GM21723 (cell line): Measurements from ENCODE around the gene HOXA3.

Source experiments
- ATAC-seq: cut with Tn5 transposase; IDR thresholded peaks from one replicate; pipeline ENCODE4 v1.9.1; 2021; ENCODE audit warnings: mild to moderate bottlenecking, moderate library complexity; ENCODE audit not compliant: unreplicated experiment

The HOXA3 gene

DNA sequence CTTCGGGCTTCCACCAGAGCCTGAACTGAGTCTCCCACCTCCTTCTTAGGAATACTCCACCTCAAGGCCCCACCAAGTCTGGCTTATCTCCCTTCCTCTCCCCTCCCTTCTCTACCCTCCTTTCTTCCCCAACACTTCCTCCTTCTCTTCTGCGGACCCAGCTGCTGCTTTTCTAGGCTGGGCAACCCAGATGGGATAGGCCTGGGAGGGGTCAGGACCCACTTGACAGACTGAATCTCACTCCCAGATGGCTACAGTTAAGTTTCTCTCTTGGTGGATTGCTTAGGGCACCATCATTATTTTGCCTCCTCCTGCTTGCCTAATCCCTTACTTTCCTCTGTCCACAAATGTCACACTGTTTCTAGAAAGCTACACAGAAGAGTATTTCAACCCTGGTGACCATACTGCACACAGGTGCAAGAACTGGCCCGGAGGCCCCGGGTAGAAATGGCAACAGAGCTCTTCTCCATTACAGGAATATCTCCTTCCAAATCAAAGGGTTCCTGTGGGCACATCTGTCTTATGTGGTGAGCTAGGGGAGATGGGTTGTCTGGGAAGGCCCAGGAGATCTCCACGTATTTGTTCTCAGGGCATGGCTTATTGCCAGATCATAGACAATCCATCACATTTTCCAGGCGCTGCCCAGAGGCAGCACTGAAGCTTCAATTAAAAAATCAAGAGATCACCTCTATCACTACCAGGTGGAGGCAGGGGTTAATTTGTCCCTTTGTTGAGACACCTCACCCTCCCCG is 37.8 kb upstream of the HOXA3 start:
- ATAC-seq = no peak

DNA sequence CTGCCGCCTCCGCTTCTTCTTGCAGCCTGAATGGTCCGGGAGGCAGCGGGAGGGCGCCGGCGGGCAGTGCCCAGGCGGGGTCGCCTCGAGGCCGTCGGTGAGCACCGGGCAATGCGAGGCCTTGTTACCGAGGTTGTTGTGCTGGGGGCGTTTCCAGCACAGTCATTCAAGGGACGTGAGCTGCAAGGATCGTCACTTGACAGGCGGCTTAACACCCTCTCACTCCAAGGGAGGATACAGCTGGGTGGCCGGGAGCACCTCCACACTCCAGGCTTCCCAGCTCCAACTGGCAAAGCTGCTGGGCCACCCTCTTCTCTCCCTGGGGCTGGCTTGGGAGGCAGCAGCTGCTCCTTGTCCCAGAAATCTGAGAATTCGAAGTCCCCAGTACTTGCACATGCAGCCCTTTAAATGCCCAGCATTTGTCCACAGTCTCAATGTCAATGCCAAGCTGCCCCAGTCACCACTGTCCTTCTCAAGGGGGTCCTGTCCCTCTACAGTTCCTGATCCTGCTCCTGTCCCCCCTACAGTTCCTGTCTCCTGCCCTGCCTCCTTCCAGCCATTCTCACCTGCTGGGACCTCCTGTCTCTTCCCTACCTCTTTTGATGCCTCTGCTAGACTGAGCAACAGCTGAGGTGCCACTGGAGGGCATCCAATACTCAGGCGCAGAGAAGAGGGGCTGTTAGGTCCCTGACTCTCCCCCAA is 37.1 kb upstream of the HOXA3 start:
- no peak for ATAC-seq

DNA sequence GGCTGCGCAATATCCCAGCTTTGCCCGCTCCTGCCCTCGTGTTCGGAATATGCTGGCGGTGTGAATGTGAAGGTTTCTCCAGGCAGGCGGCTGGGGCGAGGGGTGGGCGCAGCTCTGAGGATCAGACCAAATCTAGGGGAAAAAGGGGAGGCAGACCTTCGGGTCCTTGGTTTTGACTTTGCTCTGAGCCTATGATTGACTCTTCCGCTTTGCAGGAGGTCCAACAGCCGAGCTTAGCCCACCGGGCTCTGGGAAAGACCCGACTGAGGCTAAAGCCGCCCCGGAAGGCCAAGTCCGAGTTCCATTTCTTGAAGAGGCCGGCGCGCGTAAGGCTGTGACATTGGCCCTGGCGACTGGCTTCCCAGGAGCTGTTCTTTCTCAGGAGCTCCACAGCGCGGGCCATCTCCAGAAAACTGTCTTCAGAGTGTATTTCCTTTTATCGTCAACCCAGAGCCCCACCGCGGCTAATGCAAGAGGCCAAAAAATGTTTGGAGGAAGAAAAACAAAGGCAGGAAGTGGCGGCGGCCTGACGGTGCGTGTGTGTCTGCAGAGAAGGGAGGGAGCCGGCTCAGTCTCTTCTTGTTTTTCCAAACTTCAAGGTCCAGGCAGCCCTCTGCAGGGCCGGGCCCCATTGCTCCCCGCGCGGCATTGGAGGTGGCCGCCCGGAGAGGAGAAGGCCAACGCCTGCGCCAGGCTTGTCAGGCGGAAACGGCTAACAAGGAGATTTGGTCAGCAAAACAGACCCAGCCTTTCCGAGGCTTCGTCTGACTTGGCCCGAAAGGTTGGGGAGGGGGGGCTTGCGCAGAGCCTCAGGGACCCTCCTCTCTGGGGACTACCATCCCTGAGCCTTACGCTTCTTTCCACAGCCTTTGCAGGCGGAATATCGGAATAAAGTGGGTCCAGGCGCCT is 36.3 kb upstream of the HOXA3 start:
- ATAC-seq = no peak

DNA sequence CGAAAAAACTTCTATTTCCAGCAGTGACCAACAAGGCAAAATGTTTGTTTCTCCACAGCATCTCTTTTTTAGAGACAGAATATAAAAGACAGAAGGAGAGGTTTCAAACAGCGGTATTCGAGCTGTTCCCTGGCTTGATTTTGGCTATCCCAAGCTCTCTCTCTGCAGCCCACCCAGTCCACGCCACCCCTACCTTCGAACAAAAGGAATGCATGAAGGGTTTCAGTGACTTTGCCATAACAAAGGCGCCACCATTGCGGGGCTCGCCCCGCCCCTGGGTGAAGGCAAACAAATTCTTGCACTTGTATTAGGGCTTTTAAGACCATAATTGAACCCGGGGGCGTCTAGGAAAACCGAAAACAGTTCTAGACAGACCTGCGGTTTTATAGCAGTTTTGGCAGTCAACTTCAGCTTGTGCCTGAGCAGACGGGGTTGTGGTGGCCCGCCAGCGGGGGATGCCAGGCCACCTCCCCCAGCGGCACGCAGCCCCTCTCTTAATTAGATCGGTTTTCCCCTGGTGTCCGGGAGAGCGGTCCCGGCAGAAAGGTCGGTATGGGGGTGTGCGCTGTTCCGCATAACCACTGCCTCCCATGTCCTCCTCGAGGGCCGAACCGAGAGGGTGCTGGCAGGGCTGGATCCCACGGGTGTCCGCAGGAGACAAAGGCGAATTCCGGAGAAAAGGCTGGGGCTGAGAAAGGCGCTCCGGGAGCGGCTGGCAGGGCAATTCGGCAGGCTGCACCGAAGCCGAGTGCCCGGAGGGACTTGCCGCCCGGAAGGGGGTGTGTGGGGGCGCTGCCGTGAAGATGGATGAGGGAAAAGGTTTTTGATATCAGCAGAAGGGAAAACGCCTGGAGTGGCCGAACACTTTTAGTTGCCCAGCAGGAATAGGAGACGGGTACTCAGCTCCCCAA is 35.3 kb upstream of the HOXA3 start:
- no peak for ATAC-seq

DNA sequence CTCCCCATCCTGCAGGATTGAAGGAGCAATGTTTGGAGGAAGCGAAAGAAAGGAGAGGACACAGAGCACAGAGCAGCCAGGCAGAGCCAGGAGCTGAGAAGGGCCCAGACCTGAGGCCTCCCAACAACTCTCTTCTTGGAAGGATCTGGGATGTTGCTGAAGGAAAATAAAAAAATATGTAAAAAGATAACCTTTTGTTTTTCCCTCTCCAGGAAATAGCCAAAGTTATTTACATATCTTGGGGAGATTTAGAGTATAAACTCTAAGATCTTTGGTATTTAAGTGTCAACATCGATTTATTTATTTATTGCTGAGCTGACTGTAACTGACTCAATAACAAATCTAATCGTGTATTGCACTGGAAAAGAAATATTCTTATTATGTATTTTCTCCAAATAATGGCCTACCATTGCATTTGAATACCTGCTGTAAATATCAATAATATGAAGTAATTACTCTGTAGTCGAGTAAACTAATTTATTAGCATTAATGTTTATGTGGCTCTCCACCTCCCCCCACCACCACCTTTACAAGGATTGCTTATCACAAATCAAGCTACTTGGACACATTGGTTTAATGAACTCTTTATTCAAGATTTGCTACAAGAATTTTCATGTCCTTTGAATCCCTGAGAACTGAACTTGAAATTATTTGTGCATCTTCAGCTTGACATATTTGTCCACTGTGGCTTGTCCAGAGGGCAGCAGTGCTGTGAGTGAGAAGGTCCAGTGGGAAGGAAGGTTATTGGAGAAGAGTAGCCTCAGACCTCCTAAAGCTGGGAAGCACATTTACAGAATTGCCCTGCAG is 34.5 kb upstream of the HOXA3 start:
- ATAC-seq = no peak

DNA sequence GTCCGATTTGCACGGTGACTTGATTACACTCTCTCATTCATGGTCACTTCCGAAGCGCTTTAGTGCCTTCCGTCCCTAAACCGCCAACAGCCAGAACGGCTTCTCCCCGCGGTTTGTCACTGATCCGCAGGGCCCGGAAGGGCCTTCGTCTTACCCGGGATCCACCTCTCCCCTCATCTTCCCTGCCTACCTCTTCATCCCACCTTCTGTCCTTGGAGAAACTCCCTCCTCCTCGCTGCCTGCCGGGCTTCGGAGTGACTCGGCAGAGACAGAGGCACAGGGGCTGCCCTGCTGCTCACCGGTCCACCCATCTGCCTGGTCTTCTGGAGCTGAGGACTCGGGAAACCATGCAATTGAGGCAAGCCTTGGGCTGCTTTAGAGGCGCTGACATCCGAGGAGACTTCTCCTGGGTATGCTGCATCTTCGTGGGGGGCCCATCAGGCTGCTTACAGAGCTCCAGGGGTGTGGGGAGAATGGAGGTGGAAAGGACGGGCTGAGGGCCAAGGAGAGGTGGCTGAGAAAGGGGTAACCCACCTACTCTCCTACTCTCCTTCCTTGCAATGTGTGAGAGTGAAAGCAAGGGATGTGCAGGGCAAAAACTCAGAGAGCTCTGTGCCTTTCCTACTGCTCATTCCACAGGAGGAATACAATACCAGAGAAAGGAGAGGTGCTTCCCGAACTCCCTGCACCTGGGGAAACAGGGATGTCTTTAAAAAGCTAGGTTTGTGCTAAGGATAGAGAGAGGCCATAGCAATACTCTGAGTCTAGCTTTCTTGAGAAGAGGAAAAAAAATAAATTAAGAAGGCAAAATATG is 33.7 kb upstream of the HOXA3 start:
- ATAC-seq = no peak

DNA sequence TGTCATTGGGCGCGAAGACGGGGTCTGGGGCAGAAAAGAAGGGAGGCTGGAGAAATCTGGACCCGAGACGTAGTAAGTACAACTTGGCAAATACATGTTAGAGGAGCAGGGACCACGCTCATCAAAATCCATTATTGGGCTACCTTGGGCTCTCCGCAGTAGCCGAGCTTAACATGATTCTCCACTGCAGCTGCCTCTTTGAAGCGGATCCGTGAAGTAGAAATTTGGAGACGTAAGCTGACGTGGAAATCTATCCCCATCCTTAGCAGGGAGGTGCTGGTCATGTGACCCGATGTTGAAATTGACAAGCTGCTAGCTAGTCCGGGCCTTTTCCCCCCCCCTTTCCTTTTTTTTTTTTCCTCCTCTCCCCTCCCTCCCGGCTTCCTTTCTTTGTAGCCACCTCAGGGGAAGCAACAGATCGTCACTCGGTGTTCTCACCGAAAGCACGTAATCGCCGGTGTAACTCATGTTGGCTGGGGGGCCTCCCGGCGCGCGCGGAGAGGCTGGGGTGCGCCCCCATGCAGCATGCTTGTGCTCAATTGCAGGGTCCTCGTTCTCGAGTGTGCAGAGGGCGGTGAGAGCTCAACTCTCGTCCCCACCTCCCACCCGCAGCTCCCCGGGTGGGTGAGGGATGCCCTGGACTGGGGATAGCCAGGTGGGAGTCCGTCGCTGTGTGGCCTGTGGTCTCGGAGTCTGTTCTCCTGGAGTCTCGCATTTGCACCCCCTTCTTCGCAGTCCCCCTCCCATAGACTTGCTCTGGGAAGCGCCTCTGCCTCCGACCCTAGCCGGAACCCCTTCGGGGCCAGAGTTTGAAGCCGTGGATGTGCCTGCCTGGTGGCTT is 32.9 kb upstream of the HOXA3 start, which contains the start of gene HOXA11:
Gene HOXA11, minus strand, starts transcription at position 220 of the 841 bp plus-strand sequence. Its CDS starts 88 bp downstream, at position 132.
- ATAC-seq = no peak

DNA sequence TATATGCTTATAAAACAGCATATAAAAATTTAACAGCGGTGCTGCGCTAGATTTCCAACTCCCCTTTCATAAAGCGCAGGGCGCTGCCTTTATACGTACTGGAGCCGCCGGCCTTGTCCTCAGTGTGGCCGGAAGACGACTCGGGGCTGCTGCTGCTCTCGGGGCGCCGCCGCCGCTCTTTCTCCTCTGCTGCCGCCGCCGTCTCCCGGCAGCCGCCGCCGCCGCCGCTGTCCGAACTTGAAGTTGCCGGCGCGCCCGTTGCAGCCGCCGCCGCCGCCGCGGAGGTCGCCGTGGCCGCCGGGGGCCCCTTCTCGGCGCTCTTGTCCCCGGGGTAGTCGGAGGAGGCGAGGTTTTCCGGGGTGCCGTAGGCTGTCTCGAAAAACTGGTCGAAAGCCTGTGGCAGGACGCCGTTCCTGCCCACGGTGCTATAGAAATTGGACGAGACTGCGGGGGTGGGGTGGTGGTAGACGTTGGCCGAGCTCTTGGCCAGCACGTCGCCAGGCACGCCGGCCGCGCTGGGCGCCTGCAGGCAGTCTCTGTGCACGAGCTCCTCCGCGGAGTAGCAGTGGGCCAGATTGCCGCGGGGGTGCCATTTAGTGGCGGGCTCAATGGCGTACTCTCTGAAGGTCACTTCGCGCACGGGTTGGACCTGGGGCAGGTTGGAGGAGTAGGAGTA is 32.1 kb upstream of the HOXA3 start:
- ATAC-seq = no peak

DNA sequence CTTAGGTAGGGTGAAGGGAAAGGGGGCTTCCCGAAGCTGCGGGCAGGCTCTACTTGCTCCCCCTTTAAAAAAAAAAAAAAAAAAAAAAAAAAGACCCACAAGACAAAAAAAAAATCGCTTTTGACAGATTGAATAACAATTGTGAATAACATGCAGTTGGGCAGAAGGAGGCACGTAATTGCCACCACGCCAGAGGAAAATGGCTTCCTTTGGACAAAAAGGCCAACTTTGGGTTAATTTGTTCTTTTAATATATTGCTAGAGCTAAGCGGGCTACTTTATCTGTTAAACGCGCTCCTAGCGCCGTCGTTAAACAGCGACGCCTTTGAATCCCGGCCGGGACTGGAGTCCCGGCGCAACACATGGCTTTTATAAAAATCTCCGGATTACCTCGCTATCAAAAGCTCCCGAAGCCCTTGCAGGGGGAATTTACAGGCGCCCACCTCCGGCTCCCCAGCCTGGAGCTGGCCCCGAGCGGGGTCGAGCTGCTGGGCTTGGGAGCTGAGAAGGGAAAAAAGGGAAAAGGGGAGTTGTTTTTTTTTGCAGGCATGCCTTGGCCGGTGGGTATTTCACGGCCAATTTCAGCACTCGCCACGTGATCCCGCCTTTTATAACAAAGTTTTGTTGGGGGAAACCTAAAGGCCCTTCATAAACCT is 31.4 kb upstream of the HOXA3 start:
- no peak for ATAC-seq

DNA sequence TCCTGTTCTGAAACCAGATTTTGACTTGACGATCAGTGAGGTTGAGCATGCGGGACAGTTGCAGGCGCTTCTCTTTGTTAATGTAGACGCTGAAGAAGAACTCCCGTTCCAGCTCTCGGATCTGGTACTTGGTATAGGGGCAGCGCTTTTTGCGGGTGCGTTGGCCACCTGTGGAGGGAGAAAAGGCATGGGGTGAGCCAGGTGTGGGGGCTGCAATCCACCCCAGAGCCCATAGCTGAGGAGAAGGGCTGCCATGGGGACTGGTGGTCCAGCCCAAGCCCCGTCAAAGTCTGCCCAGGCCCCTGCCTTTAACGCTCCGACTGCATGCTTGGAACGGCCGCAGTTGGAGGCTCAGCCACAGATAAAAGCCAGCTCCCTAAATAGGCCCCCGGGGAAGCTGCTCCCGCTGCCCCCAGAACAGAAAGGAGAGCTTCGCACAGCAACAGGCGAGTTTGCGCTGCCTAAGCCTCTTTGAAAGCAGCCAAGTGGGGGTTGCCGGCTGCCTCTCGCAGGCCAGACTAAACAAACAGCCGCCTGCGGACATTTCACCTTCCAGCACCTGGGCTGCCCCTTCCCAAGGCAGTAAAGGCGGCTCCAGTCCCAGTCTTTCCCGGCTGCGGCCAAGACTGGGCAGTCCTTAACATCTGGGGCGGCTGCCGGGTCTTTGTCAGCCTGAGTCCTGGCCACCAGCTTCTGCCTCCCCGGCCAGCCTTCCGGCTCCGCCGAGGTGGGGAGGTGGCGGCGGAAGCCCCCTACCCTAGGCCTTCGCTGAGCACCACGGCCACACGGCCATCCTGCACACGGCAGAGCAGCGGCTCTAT is 30.7 kb upstream of the HOXA3 start:
- no peak for ATAC-seq

DNA sequence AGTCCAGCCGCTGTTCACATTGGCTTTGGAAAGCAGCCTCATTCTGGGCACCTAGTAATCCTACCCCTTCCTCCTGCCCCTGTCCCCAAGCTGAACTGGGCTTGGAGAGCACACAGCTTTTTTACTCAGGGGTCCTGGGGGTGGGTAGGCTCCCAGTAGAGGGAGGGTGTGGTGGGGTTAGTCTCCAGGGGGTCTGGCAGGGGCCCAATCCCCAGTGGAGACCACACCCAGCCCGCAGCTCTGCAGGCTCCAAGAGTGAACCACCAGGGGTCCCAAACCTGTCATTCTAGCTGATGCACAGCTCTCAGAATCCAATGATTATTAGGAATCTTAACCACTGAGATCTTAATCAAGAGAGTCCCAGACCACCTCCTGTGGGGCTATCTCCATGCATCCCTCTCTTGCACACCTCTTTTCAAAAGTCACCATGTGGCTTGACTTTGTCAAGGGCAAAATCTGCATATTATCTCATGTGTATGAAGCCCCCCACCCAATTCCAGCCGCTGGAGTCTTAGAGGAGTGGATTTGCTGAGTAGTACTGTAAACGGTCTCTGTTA is 30.0 kb upstream of the HOXA3 start:
- no peak for ATAC-seq

DNA sequence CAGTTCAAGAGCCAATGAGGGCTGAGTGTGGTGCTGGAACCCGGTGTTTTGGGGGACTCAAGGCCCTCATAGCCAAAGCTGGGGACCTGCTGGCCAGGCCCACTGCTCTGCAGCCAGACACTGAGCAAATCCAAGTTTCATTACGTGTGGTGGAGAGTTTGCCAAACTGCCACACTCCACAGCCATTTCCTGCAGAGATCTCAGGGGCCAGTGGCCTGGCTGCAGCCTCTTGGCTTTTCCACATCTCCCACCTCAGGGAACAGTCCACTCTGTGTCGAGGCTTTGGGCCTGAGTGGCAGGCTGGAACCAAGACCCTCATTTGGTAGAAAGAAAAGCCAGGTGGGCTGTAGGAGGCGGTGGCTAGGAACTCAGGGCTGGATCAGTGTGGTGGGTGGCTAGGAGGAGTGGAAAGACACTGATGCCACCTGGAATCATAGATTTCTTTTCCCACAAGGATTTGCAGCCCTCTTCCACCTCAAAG is 29.5 kb upstream of the HOXA3 start:
- ATAC-seq = no peak

DNA sequence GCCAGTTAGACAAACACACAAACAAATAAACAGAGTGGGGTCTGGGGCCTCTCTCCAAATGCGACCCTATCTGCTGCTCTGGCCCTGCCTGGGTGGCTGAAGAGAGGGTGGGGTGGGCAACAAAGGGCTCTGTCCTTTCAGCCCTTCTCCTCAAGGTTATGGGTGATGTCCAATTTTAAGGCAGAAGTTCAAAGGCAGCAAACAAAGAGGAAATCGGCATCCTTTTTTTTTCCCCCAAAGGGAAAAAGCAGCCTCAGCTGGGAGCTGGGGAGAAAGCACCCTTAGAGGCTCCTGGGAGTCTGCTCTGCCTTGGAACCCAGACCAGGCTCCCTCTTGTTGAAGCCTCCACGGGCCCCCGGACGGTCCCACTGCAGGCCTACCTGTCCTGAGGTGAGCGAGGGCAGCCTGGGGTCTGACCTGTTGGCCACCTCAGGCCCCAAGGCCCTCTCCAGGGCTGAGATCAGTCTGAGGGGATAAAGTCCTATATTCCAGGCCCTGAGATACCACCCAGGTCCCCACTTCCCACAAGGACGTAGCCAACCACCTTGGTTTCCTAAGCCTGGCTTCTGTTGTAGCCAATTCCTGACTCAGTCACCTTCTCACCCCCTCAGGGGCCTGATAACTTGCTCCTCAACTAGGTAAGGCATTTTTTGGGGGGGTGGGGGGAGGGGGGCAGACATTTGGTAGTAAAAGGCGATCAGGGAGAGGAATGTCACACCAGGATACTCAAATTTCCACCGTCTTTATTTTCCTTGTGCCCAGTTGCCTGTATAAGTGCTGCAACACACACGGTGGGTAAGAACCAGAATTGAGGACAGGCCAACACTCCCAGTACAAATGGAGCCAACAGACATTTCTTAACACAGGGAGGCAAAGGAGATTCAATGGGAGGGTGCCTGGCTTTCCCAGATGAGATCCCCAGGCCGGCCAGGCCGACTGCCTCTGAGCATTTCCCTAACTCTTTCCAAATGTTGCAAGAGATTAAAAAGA is 28.3 kb upstream of the HOXA3 start:
- ATAC-seq = no peak
